AG04449 (cell line): ENCODE data around the gene GABRR2.

Experiments
- CTCF ChIA-PET: fragments of 350-600 bp; formaldehyde crosslinking; extraction: SDS; loops from one replicate; lab custom pipeline; 2021; ENCODE audit warnings: antibody characterized with exemption; lab: Yijun Ruan, JAX
- POLR2A ChIA-PET: fragments of 400-600, 350-600 bp; formaldehyde crosslinking; extraction: SDS; loops from one replicate; lab custom pipeline; 2020; ENCODE audit warnings: antibody characterized with exemption, inconsistent platforms; lab: Yijun Ruan, JAX
- DNase-seq: peaks from one replicate; pipeline ENCODE4 v3.0.0-alpha.2; 2010; ENCODE audit warnings: low read depth, low spot score
- H3K4me3 ChIP-seq: 2 replicates; pipeline ENCODE4 v1.5.1; 2011; ENCODE audit warnings: low read depth, mild to moderate bottlenecking, control low read depth, low read length
- TF ChIP-seq, protein P1 (sequence below): IDR thresholded peaks from one replicate; pipeline ENCODE4 v1.5.1; 2011; ENCODE audit warnings: mild to moderate bottlenecking, moderate library complexity, low read length, control low read depth, inconsistent platforms; ENCODE audit not compliant: insufficient read depth; ENCODE audit errors: missing control alignments

Gene GABRR2

DNA sequence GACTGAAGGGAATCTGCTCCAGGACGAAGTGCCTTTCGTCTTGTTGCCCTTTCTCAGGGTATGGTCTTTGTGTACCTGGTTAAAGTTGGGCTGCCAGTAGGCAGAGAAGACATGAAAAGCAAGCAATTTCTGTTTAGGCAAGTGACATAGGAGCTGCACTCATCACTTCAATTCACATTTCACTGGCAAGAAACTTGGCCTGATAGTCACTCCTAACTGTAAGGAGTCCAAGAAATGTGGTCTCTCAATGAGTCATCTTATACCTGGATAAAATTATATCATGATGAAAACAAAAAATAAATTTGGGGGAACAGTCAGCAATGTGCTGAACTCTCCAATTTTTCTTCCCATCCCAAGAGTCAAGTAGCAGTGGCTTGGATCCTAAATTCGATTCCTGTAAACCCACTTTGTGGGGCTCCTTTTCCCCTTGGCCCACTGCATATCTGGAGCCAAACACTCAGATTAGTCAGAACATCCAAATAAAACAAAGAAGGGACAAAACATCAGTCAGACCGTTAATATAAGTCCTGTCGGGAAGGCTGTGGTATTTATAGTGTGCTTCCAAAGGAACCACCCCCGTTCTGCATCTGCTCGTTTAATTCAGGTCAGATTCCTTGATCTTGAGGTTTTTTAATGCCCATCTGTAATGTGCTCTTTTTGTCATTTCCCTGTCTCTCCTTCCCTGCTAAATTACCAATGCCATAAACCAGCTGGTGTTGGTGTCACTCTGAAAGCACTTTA lies 93.0 kb downstream of the GABRR2 start:
- TF ChIP-seq, protein P1, sequence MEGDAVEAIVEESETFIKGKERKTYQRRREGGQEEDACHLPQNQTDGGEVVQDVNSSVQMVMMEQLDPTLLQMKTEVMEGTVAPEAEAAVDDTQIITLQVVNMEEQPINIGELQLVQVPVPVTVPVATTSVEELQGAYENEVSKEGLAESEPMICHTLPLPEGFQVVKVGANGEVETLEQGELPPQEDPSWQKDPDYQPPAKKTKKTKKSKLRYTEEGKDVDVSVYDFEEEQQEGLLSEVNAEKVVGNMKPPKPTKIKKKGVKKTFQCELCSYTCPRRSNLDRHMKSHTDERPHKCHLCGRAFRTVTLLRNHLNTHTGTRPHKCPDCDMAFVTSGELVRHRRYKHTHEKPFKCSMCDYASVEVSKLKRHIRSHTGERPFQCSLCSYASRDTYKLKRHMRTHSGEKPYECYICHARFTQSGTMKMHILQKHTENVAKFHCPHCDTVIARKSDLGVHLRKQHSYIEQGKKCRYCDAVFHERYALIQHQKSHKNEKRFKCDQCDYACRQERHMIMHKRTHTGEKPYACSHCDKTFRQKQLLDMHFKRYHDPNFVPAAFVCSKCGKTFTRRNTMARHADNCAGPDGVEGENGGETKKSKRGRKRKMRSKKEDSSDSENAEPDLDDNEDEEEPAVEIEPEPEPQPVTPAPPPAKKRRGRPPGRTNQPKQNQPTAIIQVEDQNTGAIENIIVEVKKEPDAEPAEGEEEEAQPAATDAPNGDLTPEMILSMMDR = no peak
- no peak overlapping the region for H3K4me3 ChIP-seq
- ChIA-PET CTCF (no interaction called here), POLR2A (no interaction called here)
- DNase-seq = no peak

DNA sequence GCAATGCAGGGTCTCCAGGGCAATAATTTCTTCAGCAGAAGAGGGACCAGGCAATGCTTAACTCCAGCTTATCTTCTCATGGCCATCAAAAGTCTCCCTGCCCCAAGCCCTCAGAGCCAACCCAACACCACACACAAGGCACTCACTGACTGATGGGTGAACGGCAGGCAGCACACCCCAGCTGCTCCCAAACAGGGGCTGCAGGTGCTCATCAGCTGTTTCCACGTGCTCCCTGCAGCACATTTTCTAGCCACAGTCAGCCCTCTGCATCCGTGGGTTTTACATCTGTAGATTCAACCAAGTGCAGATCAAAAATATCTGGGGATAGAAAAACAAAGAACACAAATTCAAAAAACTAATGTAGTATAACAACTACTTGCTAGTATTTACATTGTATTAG lies 94.0 kb downstream of the GABRR2 start:
- POLR2A ChIA-PET = no interaction called here
- CTCF ChIA-PET = no interaction called here
- DNase-seq = no peak
- TF ChIP-seq, protein P1 = no peak
- no peak overlapping the region for H3K4me3 ChIP-seq

DNA sequence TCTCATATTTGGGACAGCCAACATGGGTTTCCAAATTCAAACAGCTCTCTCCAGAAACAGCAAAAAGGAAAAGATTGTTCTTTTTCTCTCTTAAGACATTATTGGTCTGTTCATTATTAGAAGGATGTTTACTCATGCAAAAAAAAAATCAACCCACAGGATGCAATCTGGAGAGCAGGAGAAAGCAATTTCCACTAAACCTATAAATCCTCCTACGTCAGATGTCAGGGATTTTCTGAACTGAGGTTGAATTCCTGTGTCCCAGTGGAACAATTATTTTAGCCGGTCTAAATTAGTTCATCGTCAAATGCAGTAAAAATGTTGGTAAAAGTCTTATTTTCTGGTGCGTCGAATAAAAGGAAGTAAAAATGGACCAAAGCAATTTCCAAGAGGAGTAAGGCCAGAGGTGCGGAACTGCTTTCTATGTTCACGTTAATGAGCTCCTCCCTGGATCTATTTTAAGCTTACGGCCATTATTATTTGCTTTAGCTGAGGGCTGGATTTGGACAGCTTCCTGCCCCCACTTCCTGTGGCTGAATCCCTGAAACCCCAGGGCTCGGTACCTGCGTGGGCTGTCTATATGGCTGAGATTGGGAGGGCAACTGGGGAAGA lies 97.7 kb downstream of the GABRR2 start, which contains the start of gene GABRR1:
Gene GABRR1, minus strand, starts transcription at position 60 of the 612 bp plus-strand sequence. Its CDS starts 36 bp downstream, at position 24.
- TF ChIP-seq, protein P1 = no peak
- CTCF ChIA-PET = no interaction called here
- H3K4me3 ChIP-seq = no peak within 1 kb of the TSS
- no peak for DNase-seq
- POLR2A ChIA-PET = no interaction called here

DNA sequence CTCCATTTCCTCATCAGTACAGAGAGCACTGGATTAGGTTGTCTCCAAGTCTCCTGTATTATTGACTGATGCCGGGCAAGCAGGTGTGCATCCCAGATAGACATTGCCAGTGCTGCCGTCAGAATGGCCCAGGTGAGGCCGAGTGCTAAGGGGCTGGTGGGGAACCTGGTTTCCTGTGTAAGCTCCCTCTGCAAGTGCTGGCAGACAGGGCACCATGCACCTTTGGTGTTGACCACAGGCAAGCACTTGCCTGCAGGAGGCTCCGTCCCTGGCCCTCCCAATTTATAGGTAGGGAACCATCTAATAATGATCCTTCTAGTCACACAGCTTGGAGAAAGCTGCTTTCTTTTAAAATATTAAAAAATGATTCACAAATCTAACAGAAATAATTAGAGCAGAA lies 98.7 kb downstream of the GABRR2 start:
- no peak overlapping the region for H3K4me3 ChIP-seq
- ChIA-PET CTCF (no interaction called here), POLR2A (no interaction called here)
- no peak for DNase-seq
- TF ChIP-seq, protein P1 = no peak

DNA sequence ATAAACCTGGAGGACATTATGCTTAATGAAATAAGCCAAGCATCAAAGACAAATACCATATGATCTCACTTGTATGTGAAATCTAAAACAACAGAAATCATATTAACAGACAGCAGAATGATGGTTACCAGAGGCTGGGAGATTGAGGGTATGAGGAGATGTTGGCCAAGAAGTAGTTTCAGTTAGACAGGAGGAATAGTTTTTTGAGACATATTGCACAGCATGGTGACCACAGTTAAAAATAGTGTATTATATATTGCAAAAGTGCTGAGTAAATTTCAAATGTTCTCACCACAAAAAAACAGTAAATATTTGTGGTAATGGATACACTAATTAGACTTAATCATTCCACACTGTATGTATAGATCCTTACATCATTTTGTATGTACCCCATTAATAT lies 99.7 kb downstream of the GABRR2 start:
- no peak for DNase-seq
- ChIA-PET POLR2A (no interaction called here), CTCF (no interaction called here)
- TF ChIP-seq, protein P1 = no peak
- H3K4me3 ChIP-seq = no peak overlapping the region

DNA sequence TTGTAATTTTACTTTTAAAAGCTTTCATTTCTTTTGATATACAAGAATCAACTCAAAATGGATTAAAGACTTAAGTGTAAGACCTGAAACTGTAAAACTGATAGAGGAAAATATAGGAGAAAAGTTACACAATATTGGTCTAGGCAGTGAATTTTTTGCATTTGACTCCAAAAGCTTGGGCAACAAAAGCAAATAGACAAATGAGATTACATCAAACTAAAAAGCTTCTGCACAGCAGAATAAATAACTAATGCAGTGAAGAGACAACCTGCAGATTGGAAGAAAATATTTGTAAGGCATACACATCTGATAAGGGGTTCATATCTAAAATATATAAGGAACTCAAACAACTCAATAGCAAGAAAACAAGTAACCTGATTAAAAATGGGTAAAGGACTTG lies 100.9 kb downstream of the GABRR2 start:
- no peak overlapping the region for H3K4me3 ChIP-seq
- TF ChIP-seq, protein P1 = no peak
- no peak for DNase-seq
- ChIA-PET CTCF (no interaction called here), POLR2A (no interaction called here)
